Omental fat pad (tissue), 4 donors: ENCODE data around the gene APOA1. TPM values are rescaled to one million over a fixed set of nuclear protein-coding genes. Genes with fewer than 3 reads are reported as not detected.

ENCODE experiments used
- ATAC-seq: fragments of 150-250 bp; one replicate; pipeline ENCODE4 v1.9.1; 2016; ENCODE audit warnings: mild to moderate bottlenecking, moderate library complexity; ENCODE audit not compliant: low FRiP score
- DNase-seq: peaks from one replicate; pipeline ENCODE4 v3.0.0-alpha.2; 2019; ENCODE audit warnings: low spot score
- total RNA-seq, 4 donors: library from RNA; depleted of rRNA; stranded (reverse); fragments of >200 nt; gene quantifications; one replicate each; pipeline ENCODE4 v1.1.0, GENCODE V29; 2016
- TF ChIP-seq, protein P1 (sequence below), 3 donors: fragments of 450-650 bp; IDR thresholded peaks; one replicate each; pipeline ENCODE4 v1.5.1; 2016 to 2017; ENCODE audit warnings: antibody characterized with exemption in 3 of 3, mild to moderate bottlenecking in 3 of 3, moderate library complexity in 2 of 3

Gene APOA1
- total RNA-seq, 4 donors from 2014 or later: 1.0 to 1.1 TPM; not detected in 2

DNA sequence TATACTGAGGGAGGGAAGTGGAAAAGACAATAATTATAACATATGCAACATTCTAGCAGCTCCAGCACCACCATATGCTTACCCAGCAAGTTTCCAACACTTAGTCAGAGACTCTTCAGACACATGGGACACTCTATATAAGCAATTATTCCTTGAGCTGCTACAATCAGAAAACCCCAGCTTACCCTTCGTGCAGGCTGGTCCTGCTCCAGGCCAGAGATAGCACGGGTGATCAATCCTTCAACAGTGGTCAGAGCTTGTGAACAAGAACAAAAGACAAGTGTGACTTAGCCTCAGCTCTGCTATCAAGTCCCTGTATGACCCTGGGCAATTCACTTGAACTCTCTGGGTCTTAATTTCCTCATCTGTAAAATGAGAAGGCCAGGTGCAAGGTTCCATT is 51.1 kb downstream of the APOA1 start:
- TF ChIP-seq, protein P1, sequence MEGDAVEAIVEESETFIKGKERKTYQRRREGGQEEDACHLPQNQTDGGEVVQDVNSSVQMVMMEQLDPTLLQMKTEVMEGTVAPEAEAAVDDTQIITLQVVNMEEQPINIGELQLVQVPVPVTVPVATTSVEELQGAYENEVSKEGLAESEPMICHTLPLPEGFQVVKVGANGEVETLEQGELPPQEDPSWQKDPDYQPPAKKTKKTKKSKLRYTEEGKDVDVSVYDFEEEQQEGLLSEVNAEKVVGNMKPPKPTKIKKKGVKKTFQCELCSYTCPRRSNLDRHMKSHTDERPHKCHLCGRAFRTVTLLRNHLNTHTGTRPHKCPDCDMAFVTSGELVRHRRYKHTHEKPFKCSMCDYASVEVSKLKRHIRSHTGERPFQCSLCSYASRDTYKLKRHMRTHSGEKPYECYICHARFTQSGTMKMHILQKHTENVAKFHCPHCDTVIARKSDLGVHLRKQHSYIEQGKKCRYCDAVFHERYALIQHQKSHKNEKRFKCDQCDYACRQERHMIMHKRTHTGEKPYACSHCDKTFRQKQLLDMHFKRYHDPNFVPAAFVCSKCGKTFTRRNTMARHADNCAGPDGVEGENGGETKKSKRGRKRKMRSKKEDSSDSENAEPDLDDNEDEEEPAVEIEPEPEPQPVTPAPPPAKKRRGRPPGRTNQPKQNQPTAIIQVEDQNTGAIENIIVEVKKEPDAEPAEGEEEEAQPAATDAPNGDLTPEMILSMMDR (IDR thresholded peaks at IDR 0.05): no peak
- no peak for DNase-seq
- ATAC-seq: no peak

Other genes with a start within 250 kb of the APOA1 start
- gene BUD13, start 64.6 kb downstream of the APOA1 start, total RNA-seq: 10 to 100 TPM in 3 of 4 donors, 1 to 10 TPM in 1; 9.7 to 18.8 (median 12.0) TPM
- gene ZPR1, start 49.6 kb downstream of the APOA1 start, total RNA-seq: 10 to 100 TPM; 23.5 to 83.9 (median 54.6) TPM
- not detected for gene APOA5, start 45.7 kb downstream of the APOA1 start, total RNA-seq
- 1 to 10 TPM in 1 of 4 donors, not detected in 3; 1.1 TPM for gene APOA4, start 14.3 kb downstream of the APOA1 start, total RNA-seq
- gene APOC3, start 7.7 kb downstream of the APOA1 start, total RNA-seq: 1 to 10 TPM in 1 of 4 donors, not detected in 3; 3.5 TPM